Neuronal stem cell (in vitro differentiated cells): Measurements from ENCODE around the gene CBR3.

Experiments used
- DNase-seq: peaks from one replicate; pipeline ENCODE4 v3.0.0-alpha.2; 2013; ENCODE audit warnings: low spot score
- H2AFZ ChIP-seq: one replicate; pipeline ENCODE4 v1.6.1; 2013; ENCODE audit warnings: mild to moderate bottlenecking, low read length, inconsistent platforms
- H2AK5ac ChIP-seq: 2 replicates; pipeline ENCODE4 v1.6.1; 2013; ENCODE audit warnings: low read depth, mild to moderate bottlenecking, inconsistent platforms, low read length, moderate library complexity, mixed read lengths
- H2BK120ac ChIP-seq: 2 replicates; pipeline ENCODE4 v1.6.1; 2013; ENCODE audit warnings: low read depth, mild to moderate bottlenecking, inconsistent platforms, low read length, moderate library complexity, mixed read lengths
- H2BK12ac ChIP-seq: one replicate; pipeline ENCODE4 v1.6.1; 2013; ENCODE audit warnings: low read length, inconsistent platforms
- H2BK15ac ChIP-seq: 2 replicates; pipeline ENCODE4 v1.6.1; 2013; ENCODE audit warnings: mild to moderate bottlenecking, low read length, inconsistent platforms, mixed read lengths
- H2BK5ac ChIP-seq: one replicate; pipeline ENCODE4 v1.6.1; 2013; ENCODE audit warnings: inconsistent platforms, mild to moderate bottlenecking, low read length, moderate library complexity
- H3K14ac ChIP-seq: one replicate; pipeline ENCODE4 v1.6.1; 2013; ENCODE audit warnings: low read length, inconsistent platforms
- H3K18ac ChIP-seq: 2 replicates; pipeline ENCODE4 v1.6.1; 2013; ENCODE audit warnings: low read length, inconsistent platforms
- H3K23ac ChIP-seq: 2 replicates; pipeline ENCODE4 v1.6.1; 2013; ENCODE audit warnings: low read depth, mild to moderate bottlenecking, mixed read lengths, low read length, inconsistent platforms; ENCODE audit not compliant: poor library complexity
- H3K27ac ChIP-seq: replicated peaks from 3 replicates; pipeline ENCODE4 v1.5.1; 2013; ENCODE audit warnings: low read length, inconsistent platforms
- H3K27me3 ChIP-seq, 3 experiments: 2 replicates each; pipeline ENCODE4 v1.6.1; 2013; ENCODE audit warnings: low read length in 3 of 3, mild to moderate bottlenecking in 2 of 3, inconsistent platforms in 1 of 3, low read depth in 1 of 3, mixed read lengths in 1 of 3, moderate library complexity in 1 of 3; ENCODE audit not compliant: control insufficient read depth in 3 of 3, insufficient read depth in 3 of 3
- H3K36me3 ChIP-seq, 2 donors: replicated peaks in 1 of 2; 2 replicates each; pipeline ENCODE4 v1.6.1; 2013; ENCODE audit warnings: low read length in 2 of 2; ENCODE audit not compliant: control insufficient read depth in 2 of 2, insufficient read depth in 2 of 2
- H3K4ac ChIP-seq: 2 replicates; pipeline ENCODE4 v1.6.1; 2013; ENCODE audit warnings: inconsistent platforms, mild to moderate bottlenecking, low read length, moderate library complexity
- H3K4me1 ChIP-seq, 2 donors: 1 replicate in 1 of 2; 2 replicates in 1 of 2; pipeline ENCODE4 v1.6.1; 2013; ENCODE audit warnings: low read length in 2 of 2, low read depth in 1 of 2; ENCODE audit not compliant: control insufficient read depth in 2 of 2, insufficient read depth in 1 of 2
- H3K4me2 ChIP-seq: one replicate; pipeline ENCODE4 v1.6.1; 2013; ENCODE audit warnings: mild to moderate bottlenecking, low read length, inconsistent platforms; ENCODE audit not compliant: insufficient read depth, poor library complexity, severe bottlenecking
- H3K4me3 ChIP-seq, 2 donors: 2 replicates each; pipeline ENCODE4 v1.5.1; 2013; ENCODE audit warnings: low read length in 2 of 2, mild to moderate bottlenecking in 2 of 2, inconsistent platforms in 1 of 2, moderate library complexity in 1 of 2
- H3K79me1 ChIP-seq: one replicate; pipeline ENCODE4 v1.6.1; 2013; ENCODE audit warnings: low read depth, mild to moderate bottlenecking, inconsistent platforms, low read length, moderate library complexity
- H3K9ac ChIP-seq: one replicate; pipeline ENCODE4 v1.6.1; 2013; ENCODE audit warnings: mild to moderate bottlenecking, low read depth, low read length, inconsistent platforms; ENCODE audit not compliant: poor library complexity
- H3K9me3 ChIP-seq, 2 donors: replicated peaks in 1 of 2; 2 replicates each; pipeline versions ENCODE3 to v1.6.1; 2013; ENCODE audit warnings: low read length in 2 of 2, mild to moderate bottlenecking in 2 of 2, inconsistent platforms in 1 of 2, low read depth in 1 of 2, mixed read lengths in 1 of 2, moderate library complexity in 1 of 2; ENCODE audit not compliant: control insufficient read depth in 2 of 2, insufficient read depth in 1 of 2
- H4K8ac ChIP-seq: one replicate; pipeline ENCODE4 v1.6.1; 2013; ENCODE audit warnings: low read depth, mild to moderate bottlenecking, inconsistent platforms, low read length, moderate library complexity
- H4K91ac ChIP-seq: one replicate; pipeline ENCODE4 v1.6.1; 2013; ENCODE audit warnings: low read length, low read depth, mild to moderate bottlenecking, inconsistent platforms; ENCODE audit not compliant: poor library complexity
- WGBS, 2 donors: extraction: QIAGEN DNeasy Blood & Tissue Kit; methylation state at CpG; one replicate each; pipeline ENCODE4 v1.1.7; 2013; ENCODE audit warnings: missing lambda C conversion rate in 2 of 2, mixed read lengths in 1 of 2; ENCODE audit not compliant: insufficient read length in 2 of 2, insufficient replicate concordance in 1 of 2; ENCODE audit errors: extremely low coverage in 2 of 2; 5-methylcytosine and 5-hydroxymethylcytosine counted together

CBR3 gene

GRCh38 chr21:36162631-36163030 is 27.8 kb downstream of the CBR3 start:
- Histone ChIP-seq H3K79me1 (no peaks in the 10 kb centered on the region), H3K9ac (no peak overlapping the region)

GRCh38 chr21:36163750-36164741 is 29.2 kb downstream of the CBR3 start:
- Histone ChIP-seq H3K9ac (no peak overlapping the region), H4K91ac (no peak overlapping the region), H3K4me2 (no peak overlapping the region), H3K27me3 (no peaks in the 10 kb centered on the region), H3K23ac (no peak overlapping the region), H2BK120ac (no peak overlapping the region), H3K4ac (no peak overlapping the region), H3K36me3 (peaks cover 2 to 27% of the 10 kb centered on the region in 2 donors), H3K27ac (no peak overlapping the region), H3K18ac (no peak overlapping the region), H3K4me3 (no peak overlapping the region), H2AK5ac (no peak overlapping the region), H4K8ac (no peak overlapping the region), H2BK12ac (no peak overlapping the region), H3K9me3 (no peaks in the 10 kb centered on the region), H2BK15ac (no peak overlapping the region), H3K79me1 (no peaks in the 10 kb centered on the region), H2BK5ac (no peak overlapping the region), H2AFZ (peak overlapping the region; percentile 31), H3K14ac (no peak overlapping the region), H3K4me1 (peaks cover 6 to 14% of the 10 kb centered on the region in 2 donors)
- no CpG with 5 or more reads among the region's 10 CpGs for WGBS, 2 donors
- DNase-seq = no peak

More at GRCh38 chr21:36162631-36163030, 27.8 kb downstream of the CBR3 start:
- H2AFZ ChIP-seq = no peak overlapping the region
- H3K27ac ChIP-seq = no peak overlapping the region
- no peak overlapping the region for H3K18ac ChIP-seq
- H4K8ac ChIP-seq = no peak overlapping the region
- H3K4me3 ChIP-seq = no peak overlapping the region
- no CpG with 5 or more reads among the region's 5 CpGs for WGBS, 2 donors
- no peak overlapping the region for H2AK5ac ChIP-seq
- peaks cover 2 to 19% of the 10 kb centered on the region in 2 donors for H3K36me3 ChIP-seq
- no peak overlapping the region for H3K4me2 ChIP-seq
- H3K9me3 ChIP-seq = no peaks in the 10 kb centered on the region
- peaks cover 6 to 14% of the 10 kb centered on the region in 2 donors for H3K4me1 ChIP-seq
- H4K91ac ChIP-seq = no peak overlapping the region
- no peak overlapping the region for H3K4ac ChIP-seq
- H2BK15ac ChIP-seq = no peak overlapping the region
- H3K14ac ChIP-seq = no peak overlapping the region
- H2BK5ac ChIP-seq = no peak overlapping the region
- H2BK12ac ChIP-seq = no peak overlapping the region
- H3K27me3 ChIP-seq = no peaks in the 10 kb centered on the region
- H2BK120ac ChIP-seq = no peak overlapping the region
- H3K23ac ChIP-seq = no peak overlapping the region
- no peak for DNase-seq

- H3K9ac ChIP-seq = no peak overlapping the region
- peaks cover 6 to 14% of the 10 kb centered on the region in 2 donors for H3K4me1 ChIP-seq
- no peak overlapping the region for H2BK120ac ChIP-seq
- no peak overlapping the region for H3K14ac ChIP-seq
- H3K27me3 ChIP-seq = no peaks in the 10 kb centered on the region
- H2BK15ac ChIP-seq = no peak overlapping the region
- no peak overlapping the region for H2BK12ac ChIP-seq
- H3K27ac ChIP-seq = no peak overlapping the region
- H4K91ac ChIP-seq = no peak overlapping the region
- no peak overlapping the region for H2BK5ac ChIP-seq
- no peak overlapping the region for H4K8ac ChIP-seq
- no peak overlapping the region for H2AK5ac ChIP-seq
- no peaks in the 10 kb centered on the region for H3K79me1 ChIP-seq
- H3K4ac ChIP-seq = no peak overlapping the region
- no peak for DNase-seq
- no peak overlapping the region for H3K18ac ChIP-seq
- no peaks in the 10 kb centered on the region for H3K9me3 ChIP-seq
- no peak overlapping the region for H3K23ac ChIP-seq
- no CpG with 5 or more reads among the region's 11 CpGs for WGBS, 2 donors
- H3K4me2 ChIP-seq = no peak overlapping the region
- peaks cover 2 to 36% of the 10 kb centered on the region in 2 donors for H3K36me3 ChIP-seq
- H3K4me3 ChIP-seq = no peak overlapping the region
- H2AFZ ChIP-seq = no peak overlapping the region
Observed at GRCh38 chr21:36165356-36165755, 30.5 kb downstream of the CBR3 start.

GRCh38 chr21:36166705-36167104 is 31.8 kb downstream of the CBR3 start:
- WGBS, 2 donors = no CpG with 5 or more reads among the region's 7 CpGs

More at GRCh38 chr21:36166705-36167104, 31.8 kb downstream of the CBR3 start:
- H3K4me1 ChIP-seq = peaks cover 6 to 14% of the 10 kb centered on the region in 2 donors
- H2BK15ac ChIP-seq = no peak overlapping the region
- no peak overlapping the region for H3K9ac ChIP-seq
- H4K91ac ChIP-seq = no peak overlapping the region
- H3K4ac ChIP-seq = no peak overlapping the region
- no peak overlapping the region for H2AFZ ChIP-seq
- no peak overlapping the region for H4K8ac ChIP-seq
- H3K18ac ChIP-seq = no peak overlapping the region
- H3K27me3 ChIP-seq = no peaks in the 10 kb centered on the region
- no peaks in the 10 kb centered on the region for H3K9me3 ChIP-seq
- no peak overlapping the region for H3K27ac ChIP-seq
- no peak overlapping the region for H3K4me3 ChIP-seq
- no peak overlapping the region for H3K14ac ChIP-seq
- H2BK120ac ChIP-seq = no peak overlapping the region
- DNase-seq = no peak
- no peak overlapping the region for H2AK5ac ChIP-seq
- H2BK12ac ChIP-seq = no peak overlapping the region
- H3K79me1 ChIP-seq = no peaks in the 10 kb centered on the region
- no peak overlapping the region for H3K4me2 ChIP-seq
- H3K36me3 ChIP-seq = peaks cover 2 to 40% of the 10 kb centered on the region in 2 donors
- no peak overlapping the region for H3K23ac ChIP-seq
- no peak overlapping the region for H2BK5ac ChIP-seq
